ENCODE data around the gene SOX6. TPM values are rescaled to one million over a fixed set of nuclear protein-coding genes. Genes with fewer than 3 reads are reported as not detected.

The SOX6 gene
- total and polyA plus RNA-seq, 2 donors (not counting 3 experiments of a cell fraction or from before 2014, with no cell fraction given): 0.14 to 3.7 TPM

DNA sequence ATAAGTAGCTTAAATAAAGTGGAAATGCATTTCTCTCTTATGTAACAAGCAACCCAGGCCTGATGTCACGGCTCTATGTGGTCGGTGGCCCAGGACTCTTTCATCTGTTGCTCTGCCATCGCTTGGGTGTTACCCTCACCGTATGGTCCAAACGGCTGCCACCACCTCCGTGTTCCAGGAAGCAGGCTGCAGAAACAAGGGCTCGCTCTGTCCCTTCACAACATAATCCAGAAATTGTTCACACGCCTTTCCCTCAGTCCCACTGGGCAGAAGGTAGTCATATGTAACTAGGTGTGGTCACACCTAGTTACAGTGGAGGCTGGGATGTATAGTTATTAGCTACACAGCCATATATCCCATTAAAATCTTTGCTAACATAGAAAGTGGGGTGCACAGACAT lies 421.0 kb downstream of the SOX6 start:
- no peaks in the 10 kb centered on the region for H4K20me1 ChIP-seq (replicated peaks; ENCODE audit: control insufficient read depth, extremely low read depth, insufficient read depth, low read length)
- DNase-seq (ENCODE audit: low read depth, low spot score) (no peak), FAIRE-seq (no peak)
- no peak overlapping the region for H3K4me2 ChIP-seq (ENCODE audit: insufficient read depth, low read length)
- H3K4me1 ChIP-seq (ENCODE audit: control insufficient read depth, extremely low read depth, insufficient read depth, low read length): no peaks in the 10 kb centered on the region
- no peak overlapping the region for H2AFZ ChIP-seq (ENCODE audit: low read depth, low read length)
- H3K27me3 ChIP-seq (ENCODE audit: control insufficient read depth in 2 of 2, insufficient read depth in 2 of 2, low read length in 2 of 2): no peaks in the 10 kb centered on the region
- H3K9me1 ChIP-seq (replicated peaks; ENCODE audit: control insufficient read depth, extremely low read depth, insufficient read depth, low read length): no peaks in the 10 kb centered on the region
- no peaks in the 10 kb centered on the region for H3K9me3 ChIP-seq (replicated peaks; ENCODE audit: control insufficient read depth, insufficient read depth, low read length)
- no TSS peak for BruUV-seq (replicated peaks)
- no peaks in the 10 kb centered on the region for H3K36me3 ChIP-seq (ENCODE audit: control insufficient read depth in 2 of 2, extremely low read depth in 1 of 2, insufficient read depth in 2 of 2, low read length in 2 of 2)
- no peaks in the 10 kb centered on the region for H3K79me2 ChIP-seq (ENCODE audit: control insufficient read depth, insufficient read depth, low read length)
- H3K27ac ChIP-seq (ENCODE audit: insufficient read depth, low read depth, low read length): no peak overlapping the region
- POLR2A ChIA-PET: no interaction called here
- dilution Hi-C loops (cut with MboI; ENCODE audit: extremely low pct_ligation_motif_present, low sequenced_read_pairs) (no loop called here), intact Hi-C loops (cut with micrococcal nuclease) (no loop called here)
- CTCF ChIA-PET: interaction anchor here (2.2 kb wide), 1 partner anchor 679 kb away, joined by 11 read pairs; no protein-coding TSS in a partner anchor
- TF ChIP-seq, protein P1, sequence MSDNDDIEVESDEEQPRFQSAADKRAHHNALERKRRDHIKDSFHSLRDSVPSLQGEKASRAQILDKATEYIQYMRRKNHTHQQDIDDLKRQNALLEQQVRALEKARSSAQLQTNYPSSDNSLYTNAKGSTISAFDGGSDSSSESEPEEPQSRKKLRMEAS (IDR thresholded peaks at IDR 0.05; ENCODE audit: insufficient read depth, insufficient read length): no peak
- no peak overlapping the region for H3K9ac ChIP-seq (replicated peaks; ENCODE audit: extremely low read depth, insufficient read depth, low read length)
- no peak overlapping the region for H3K4me3 ChIP-seq (replicated peaks in 1 of 3; ENCODE audit: insufficient read depth in 1 of 3, low read depth in 1 of 3, low read length in 3 of 3)

DNA sequence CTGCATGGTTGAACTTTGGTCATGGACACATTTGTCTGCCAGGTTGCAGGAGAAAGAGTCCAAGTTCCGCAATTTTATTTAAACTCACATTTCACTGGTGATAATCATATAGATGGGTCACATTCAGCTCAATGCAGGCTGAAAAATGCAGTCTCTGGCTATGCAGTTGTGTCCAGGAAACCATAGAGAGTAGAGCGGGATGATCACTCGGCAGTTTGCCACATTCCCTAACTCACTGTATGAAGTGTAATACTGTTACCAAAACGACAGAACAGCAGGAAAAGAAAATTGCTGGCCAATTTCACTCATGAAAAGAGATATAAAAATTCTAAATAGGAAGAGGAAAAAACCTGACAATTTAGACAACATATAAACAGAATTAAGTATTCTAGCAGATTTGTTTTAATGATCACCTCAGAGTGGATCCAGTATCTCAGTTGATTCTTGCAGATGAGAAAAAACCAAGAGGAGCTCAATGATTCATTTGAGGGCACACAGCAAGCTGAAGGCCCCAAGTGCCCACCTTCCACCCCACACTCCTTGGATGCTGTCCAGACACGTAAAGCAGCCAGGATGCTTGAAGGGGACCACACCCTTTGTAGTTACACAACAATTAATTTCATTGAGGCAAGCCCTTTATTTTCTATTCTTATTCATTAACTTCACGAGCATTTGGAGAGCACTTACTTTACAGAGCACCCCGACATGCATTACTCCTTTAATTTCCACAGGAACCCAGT lies 422.3 kb downstream of the SOX6 start:
- dilution Hi-C loops (cut with MboI; ENCODE audit: extremely low pct_ligation_motif_present, low sequenced_read_pairs) (no loop called here), intact Hi-C loops (cut with micrococcal nuclease) (no loop called here)
- TF ChIP-seq MYC (IDR thresholded peaks at IDR 0.05; ENCODE audit: low read depth, low read length): no peak
- TF ChIP-seq FOS (IDR thresholded peaks at IDR 0.05; ENCODE audit: borderline replicate concordance, insufficient read depth, low read length): no peak
- Histone ChIP-seq H3K79me2 (ENCODE audit: control insufficient read depth, insufficient read depth, low read length) (no peaks in the 10 kb centered on the region), H3K36me3 (ENCODE audit: control insufficient read depth in 2 of 2, extremely low read depth in 1 of 2, insufficient read depth in 2 of 2, low read length in 2 of 2) (no peaks in the 10 kb centered on the region), H3K9me3 (replicated peaks; ENCODE audit: control insufficient read depth, insufficient read depth, low read length) (no peaks in the 10 kb centered on the region), H3K9ac (replicated peaks; ENCODE audit: extremely low read depth, insufficient read depth, low read length) (no peak overlapping the region), H3K4me3 (replicated peaks in 1 of 3; ENCODE audit: insufficient read depth in 1 of 3, low read depth in 1 of 3, low read length in 3 of 3) (no peak overlapping the region), H2AFZ (ENCODE audit: low read depth, low read length) (no peak overlapping the region), H3K9me1 (replicated peaks; ENCODE audit: control insufficient read depth, extremely low read depth, insufficient read depth, low read length) (no peaks in the 10 kb centered on the region), H3K27me3 (ENCODE audit: control insufficient read depth in 2 of 2, insufficient read depth in 2 of 2, low read length in 2 of 2) (no peaks in the 10 kb centered on the region), H3K4me2 (ENCODE audit: insufficient read depth, low read length) (no peak overlapping the region), H3K27ac (ENCODE audit: insufficient read depth, low read depth, low read length) (no peak overlapping the region), H4K20me1 (replicated peaks; ENCODE audit: control insufficient read depth, extremely low read depth, insufficient read depth, low read length) (no peaks in the 10 kb centered on the region), H3K4me1 (ENCODE audit: control insufficient read depth, extremely low read depth, insufficient read depth, low read length) (no peaks in the 10 kb centered on the region)
- ChIA-PET POLR2A (no interaction called here), CTCF (no interaction called here)
- BruUV-seq (replicated peaks): no TSS peak
- no peak for FAIRE-seq
- DNase-seq (ENCODE audit: low read depth, low spot score): no peak
